Heart right ventricle (tissue), 16 donors: ENCODE data around the gene FAXDC2. TPM values are rescaled to one million over a fixed set of nuclear protein-coding genes. Genes with fewer than 3 reads are reported as not detected.

Experiments
- ATAC-seq, 8 donors: fragments of 200-7000 bp; cut with Tn5 transposase; one replicate each; pipeline ENCODE4 v1.9.1; 2020; ENCODE audit warnings: mild to moderate bottlenecking in 8 of 8, moderate library complexity in 8 of 8, moderate number of reproducible peaks in 1 of 8
- DNase-seq, 2 donors: peaks; one replicate each; pipeline ENCODE4 v3.0.0-alpha.2; 2020
- H3K27ac ChIP-seq, 10 donors: fragments of 200-600 bp; sonication (generic) in 2 of 10; one replicate each; pipeline versions ENCODE4 v1.5.0 to v1.8.0; 2020 to 2022; ENCODE audit warnings: mild to moderate bottlenecking in 3 of 10
- H3K27me3 ChIP-seq, 7 donors: fragments of 200-600 bp; one replicate each; pipeline ENCODE4 v1.8.0; 2021 to 2022; ENCODE audit warnings: mild to moderate bottlenecking in 2 of 7
- H3K36me3 ChIP-seq, 9 donors: fragments of 200-600 bp; sonication (generic) in 1 of 9; one replicate each; pipeline versions ENCODE4 v1.5.0 to v1.8.0; 2020 to 2022; ENCODE audit warnings: mild to moderate bottlenecking in 2 of 9
- H3K4me1 ChIP-seq, 9 donors: fragments of 200-600 bp; sonication (generic) in 1 of 9; one replicate each; pipeline versions ENCODE4 v1.5.0 to v1.8.0; 2020 to 2022; ENCODE audit warnings: mild to moderate bottlenecking in 4 of 9
- H3K4me3 ChIP-seq, 10 donors: fragments of 200-600 bp; sonication (generic) in 2 of 10; one replicate each; pipeline versions ENCODE4 v1.5.0 to v1.8.0; 2020 to 2022; ENCODE audit warnings: mild to moderate bottlenecking in 7 of 10, moderate library complexity in 2 of 10
- H3K9me3 ChIP-seq, 11 donors: fragments of 200-600 bp in 10 of 11; sonication (generic) in 2 of 11; one replicate each; pipeline versions ENCODE4 v1.5.0 to v1.8.0; 2013 to 2022; ENCODE audit warnings: mild to moderate bottlenecking in 2 of 11, control low read depth in 1 of 11, moderate library complexity in 1 of 11
- WGBS, 2 donors: extraction: QIAGEN DNeasy Blood & Tissue Kit; methylation state at CpG; one replicate each; pipeline ENCODE4 v1.1.7; 2013; ENCODE audit warnings: inconsistent platforms in 1 of 2; 5-methylcytosine and 5-hydroxymethylcytosine counted together
- intact Hi-C, 10 donors: fragments of 100-400 bp; cut with DNase I; formaldehyde crosslinking; loops; one replicate each; pipeline versions ENCODE4 v1.11.1 to v1.14.2; 2022
- polyA plus RNA-seq, 2 donors: library from polyadenylated mRNA; stranded (reverse); fragments of 200-250 nt; gene quantifications; one replicate each; pipeline ENCODE4 v1.2.3, GENCODE V29; 2013
- total RNA-seq, 10 donors: library from RNA; stranded (reverse); fragmentation: NEBNext Ultra II Directional in 3 of 10; extraction: Animal tissue kit (Norgen Biotek cat#: 25700) in 3 of 10; gene quantifications; one replicate each; pipeline versions ENCODE4 v1.2.1 to v1.2.4, GENCODE V29; 2021 to 2023
- TF ChIP-seq, protein P1 (sequence below), 9 donors: fragments of 200-600 bp; sonication (generic) in 2 of 9; IDR thresholded peaks; one replicate each; pipeline versions ENCODE4 v1.5.0 to v1.8.0; 2021 to 2022; ENCODE audit warnings: antibody characterized with exemption in 9 of 9, mild to moderate bottlenecking in 5 of 9, moderate library complexity in 1 of 9
- donor health status: Arrhythmogenic right ventricular cardiomyopathy.
- donor health status: ischemic (EF 13 %, LVEDD 7.1; RV severe dilation, severe dysfunction).
- donor health status: healthy with polysubstance abuse.
- donor health status: DM: no; HTN: yes; CAD: no.
- donor health status: DM: no; HTN: no; CAD: no.
- donor health status: ischemic (EF 25% LVEDD 6.9; RV normal size, moderate dysfunction).
- donor health status: ischemic (EF 25% LVEDD 5.7; RV mildly dilated, moderate dysfunction).
- donor health status: healthy.
- donor health status: DM: yes; HTN: yes; CAD: no.
- donor health status: Ischemic cardiomyopathy.
- donor health status: ischemic (EF 35%, LVEDD 5.7; RV mildly dilated, moderate dysfunction).
- donor health status: nonischemic (EF 11% LVEDD 7.7; RV severe dilation, severe dysfunction).
- donor health status: DM: yes; HTN: yes; CAD: no.
- donor health status: PGD.
- donor health status: ischemic (EF 29% LVEDD 5.4; RV normal size, mild dysfunction).
- donor health status: nonischemic (EF 23%, LVEDD 6.1; RV moderate dilation, normal function).

The FAXDC2 gene
- total and polyA plus RNA-seq, 12 donors = 4.8 to 31.5 (median 20.9) TPM

DNA sequence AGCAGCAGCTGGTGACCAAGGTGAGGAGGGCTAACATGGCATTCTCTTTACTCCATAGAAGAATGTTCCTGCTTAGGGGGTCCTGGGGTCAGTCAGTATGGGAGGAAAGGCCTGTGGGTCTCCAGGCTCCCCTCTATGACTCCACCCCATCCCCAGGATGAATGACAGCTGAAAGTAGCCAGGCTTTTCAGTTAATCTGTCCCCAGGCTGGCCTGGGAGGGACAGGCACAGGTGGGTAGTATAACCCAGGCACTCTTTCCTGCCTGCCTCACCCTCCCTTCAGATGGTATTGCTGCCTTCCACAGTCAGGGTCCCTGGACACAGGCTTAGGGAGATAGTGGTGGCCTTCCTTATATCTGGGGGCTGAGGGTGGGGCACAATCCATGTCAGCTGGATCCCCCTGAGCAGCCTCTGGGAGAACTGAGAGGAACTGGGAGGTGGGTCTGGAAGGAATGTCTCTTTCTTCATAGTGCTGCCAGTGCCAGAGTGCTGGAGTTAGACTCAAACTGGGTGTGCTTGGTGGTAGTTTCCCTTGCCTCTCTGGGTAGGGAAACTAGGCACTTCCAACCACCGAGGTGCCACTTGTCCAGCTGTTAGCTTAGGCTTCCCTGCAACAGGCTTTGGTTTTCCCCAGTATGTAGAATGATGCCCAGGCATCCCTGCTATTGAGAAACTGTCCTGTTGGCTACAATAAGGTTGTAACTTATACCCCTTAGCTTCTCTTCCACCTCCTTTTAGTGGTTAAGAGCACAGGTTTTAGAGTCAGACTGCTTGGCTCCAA lies 67.4 kb downstream of the FAXDC2 start:
- Histone ChIP-seq H3K36me3 (no peaks in the 10 kb centered on the region), H3K9me3 (no peaks in the 10 kb centered on the region), H3K4me1 (peaks cover 25 to 100% (median 96%) of the 10 kb centered on the region in 9 donors), H3K27ac (peak overlapping the region in 9 of 10 donors; percentile 39 to 79 (median 62)), H3K4me3 (no peak overlapping the region), H3K27me3 (no peaks in the 10 kb centered on the region)
- ATAC-seq = peak in 5 of 8 donors; percentile 15 to 22 (median 18)
- 47 to 57% methylated on average over 1 of the region's 1 CpG for WGBS, 2 donors
- DNase-seq = no peak
- intact Hi-C loops = no loop called here
- TF ChIP-seq, protein P1, sequence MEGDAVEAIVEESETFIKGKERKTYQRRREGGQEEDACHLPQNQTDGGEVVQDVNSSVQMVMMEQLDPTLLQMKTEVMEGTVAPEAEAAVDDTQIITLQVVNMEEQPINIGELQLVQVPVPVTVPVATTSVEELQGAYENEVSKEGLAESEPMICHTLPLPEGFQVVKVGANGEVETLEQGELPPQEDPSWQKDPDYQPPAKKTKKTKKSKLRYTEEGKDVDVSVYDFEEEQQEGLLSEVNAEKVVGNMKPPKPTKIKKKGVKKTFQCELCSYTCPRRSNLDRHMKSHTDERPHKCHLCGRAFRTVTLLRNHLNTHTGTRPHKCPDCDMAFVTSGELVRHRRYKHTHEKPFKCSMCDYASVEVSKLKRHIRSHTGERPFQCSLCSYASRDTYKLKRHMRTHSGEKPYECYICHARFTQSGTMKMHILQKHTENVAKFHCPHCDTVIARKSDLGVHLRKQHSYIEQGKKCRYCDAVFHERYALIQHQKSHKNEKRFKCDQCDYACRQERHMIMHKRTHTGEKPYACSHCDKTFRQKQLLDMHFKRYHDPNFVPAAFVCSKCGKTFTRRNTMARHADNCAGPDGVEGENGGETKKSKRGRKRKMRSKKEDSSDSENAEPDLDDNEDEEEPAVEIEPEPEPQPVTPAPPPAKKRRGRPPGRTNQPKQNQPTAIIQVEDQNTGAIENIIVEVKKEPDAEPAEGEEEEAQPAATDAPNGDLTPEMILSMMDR (IDR thresholded peaks at IDR 0.05) = no peak

DNA sequence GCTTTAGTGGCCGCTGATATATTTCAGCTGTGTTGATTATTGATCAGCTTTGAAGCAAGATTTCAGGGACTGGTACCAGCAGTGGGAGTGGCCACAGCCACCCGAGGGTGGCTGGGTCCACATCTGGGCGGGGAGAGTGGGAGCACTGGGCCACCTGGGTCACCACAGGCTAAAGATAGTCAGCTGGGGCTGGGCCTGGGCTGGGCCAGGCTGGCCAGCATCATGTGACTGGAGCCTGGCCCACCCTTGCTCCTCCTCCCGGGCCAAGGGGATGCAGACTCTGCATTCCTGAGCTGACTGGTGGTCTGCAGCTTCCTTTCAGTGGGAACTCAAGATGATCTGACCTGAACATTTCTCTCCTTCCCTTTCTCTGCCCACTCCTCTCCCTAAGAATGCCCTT lies 68.1 kb downstream of the FAXDC2 start:
- ATAC-seq (peak; percentile 14 to 69 (median 54)), DNase-seq (peak; percentile 16 to 35)
- intact Hi-C loops = no loop called here
- Histone ChIP-seq H3K27me3 (no peaks in the 10 kb centered on the region), H3K27ac (peak overlapping the region in 8 of 10 donors; percentile 34 to 79 (median 62)), H3K9me3 (no peaks in the 10 kb centered on the region), H3K4me1 (peaks cover 22 to 100% (median 96%) of the 10 kb centered on the region in 9 donors), H3K4me3 (no peak overlapping the region), H3K36me3 (no peaks in the 10 kb centered on the region)
- TF ChIP-seq, protein P1 (IDR thresholded peaks at IDR 0.05) = no peak
- 45 to 61% methylated on average over 4 of the region's 4 CpGs for WGBS, 2 donors

- peak overlapping the region in 3 of 10 donors; percentile 26 to 56 (median 26) for H3K27ac ChIP-seq
- peaks cover 20 to 100% (median 94%) of the 10 kb centered on the region in 9 donors for H3K4me1 ChIP-seq
- WGBS, 2 donors = 38 to 49% methylated on average over 1 of the region's 1 CpG
- TF ChIP-seq, protein P1 (IDR thresholded peaks at IDR 0.05) = no peak
- intact Hi-C loops = no loop called here
- no peak overlapping the region for H3K4me3 ChIP-seq
- H3K9me3 ChIP-seq = no peaks in the 10 kb centered on the region
- H3K36me3 ChIP-seq = no peaks in the 10 kb centered on the region
- ATAC-seq (peak in 1 of 8 donors; percentile 48), DNase-seq (no peak)
- H3K27me3 ChIP-seq = no peaks in the 10 kb centered on the region
These were observed 70.3 kb downstream of the FAXDC2 start for GRCh38 chr5:154780128-154780527.

- H3K4me1 ChIP-seq = peaks cover 15 to 100% (median 95%) of the 10 kb centered on the region in 9 donors
- ATAC-seq = peak in 1 of 8 donors; percentile 7
- DNase-seq = no peak
- no peak overlapping the region for H3K27ac ChIP-seq
- WGBS, 2 donors = 81 to 84% methylated on average over 4 of the region's 4 CpGs
- no peaks in the 10 kb centered on the region for H3K36me3 ChIP-seq
- TF ChIP-seq, protein P1 (IDR thresholded peaks at IDR 0.05) = no peak
- H3K9me3 ChIP-seq = no peaks in the 10 kb centered on the region
- H3K27me3 ChIP-seq = no peaks in the 10 kb centered on the region
- intact Hi-C loops = no loop called here
- no peak overlapping the region for H3K4me3 ChIP-seq
These were observed 71.3 kb downstream of the FAXDC2 start for GRCh38 chr5:154779105-154779504.
